Hepatocyte (in vitro differentiated cells): ENCODE measurements around the gene NR6A1.

Experiments used
- CTCF ChIP-seq: fragments of 200-600 bp; sonication (generic); IDR thresholded peaks from 2 replicates; pipeline ENCODE4 v1.5.1; 2016; ENCODE audit warnings: antibody characterized with exemption, mild to moderate bottlenecking; ENCODE audit not compliant: poor library complexity
- EZH2phosphoT487 ChIP-seq: fragments of 200-600 bp; sonication (generic); IDR thresholded peaks from one replicate; pipeline ENCODE4 v1.6.1; 2018; ENCODE audit warnings: antibody characterized with exemption, mild to moderate bottlenecking, low read depth, moderate library complexity; ENCODE audit not compliant: unreplicated experiment, severe bottlenecking

GRCh38 chr9:124600407-124600806 lies 170.7 kb downstream of the NR6A1 start:
- no peak for TF ChIP-seq CTCF
- TF ChIP-seq EZH2phosphoT487, result no peak
